ENCODE measurements around the gene KRTAP10-6.

Gene KRTAP10-6

DNA sequence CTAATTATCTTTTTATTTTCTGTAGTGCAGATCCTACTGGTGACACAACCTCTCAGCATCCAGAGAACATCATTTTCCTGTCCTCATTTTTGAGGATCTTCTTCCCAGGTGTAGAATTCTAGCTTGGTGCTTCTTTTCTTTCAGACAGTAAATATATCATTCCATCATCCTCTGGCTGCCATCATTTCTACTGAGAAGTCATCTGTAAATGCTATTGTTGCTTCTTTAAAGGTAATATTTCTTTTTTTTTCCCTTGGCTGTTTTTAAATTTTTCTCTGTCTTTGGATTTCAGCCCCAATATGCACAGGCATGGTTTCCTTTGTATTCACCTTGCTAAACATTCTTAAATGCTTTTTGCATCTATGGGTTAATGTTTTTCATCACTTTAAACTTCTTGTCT lies 31.3 kb upstream of the KRTAP10-6 start:
- no peak overlapping the region for H3K4me3 ChIP-seq (ENCODE audit: low read length, poor library complexity, severe bottlenecking)
- H3F3A ChIP-seq (ENCODE audit: low read depth): no peaks in the 10 kb centered on the region
- H3K4me1 ChIP-seq (ENCODE audit: insufficient read depth, low read length, poor library complexity, severe bottlenecking): no peaks in the 10 kb centered on the region
- no peaks in the 10 kb centered on the region for H3K27me3 ChIP-seq (ENCODE audit: insufficient read depth, low read length, poor library complexity, severe bottlenecking)
- no peaks in the 10 kb centered on the region for H3K79me2 ChIP-seq (ENCODE audit: insufficient read depth, low read length)
- TF ChIP-seq CTCF (conservative IDR thresholded peaks at IDR 0.05; ENCODE audit: low read length): no peak
- no peak for TF ChIP-seq EZH2phosphoT487 (IDR thresholded peaks at IDR 0.05; ENCODE audit: borderline replicate concordance)
- H2AFZ ChIP-seq (ENCODE audit: low read length): no peak overlapping the region
- H3K9me3 ChIP-seq (ENCODE audit: insufficient read depth, low read depth, low read length): peaks cover 12% of the 10 kb centered on the region; the same call in 1 of the 2 replicates
- H3K9me2 ChIP-seq (replicated peaks; ENCODE audit: low read depth, low read length): no peaks in the 10 kb centered on the region
- no peaks in the 10 kb centered on the region for H4K20me1 ChIP-seq (ENCODE audit: insufficient read depth, low read length, poor library complexity, severe bottlenecking)
- H3K4me2 ChIP-seq (ENCODE audit: low read depth, low read length, poor library complexity, severe bottlenecking): no peak overlapping the region
- H3K36me3 ChIP-seq (ENCODE audit: insufficient read depth, low read length): no peaks in the 10 kb centered on the region
- no peak overlapping the region for H3K9ac ChIP-seq (ENCODE audit: low read depth, low read length, poor library complexity, severe bottlenecking)

DNA sequence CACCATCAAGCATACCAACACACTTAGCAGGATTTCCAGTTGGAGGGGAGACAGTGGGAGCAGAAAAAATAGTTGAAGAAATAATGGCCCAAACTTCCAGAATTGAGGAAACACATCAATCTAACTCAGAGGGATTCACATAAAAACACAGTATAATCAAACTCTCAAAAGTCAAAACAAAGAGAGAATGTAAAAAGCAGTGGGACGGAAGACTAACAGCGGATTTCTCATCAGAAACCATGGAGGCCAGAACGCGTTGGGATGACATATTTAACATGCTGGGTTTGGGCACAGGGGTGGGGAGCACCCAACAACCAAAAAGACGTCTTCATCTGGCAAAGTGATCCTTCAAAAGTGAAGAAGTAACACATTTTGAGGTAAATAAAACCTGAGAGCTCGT lies 27.6 kb upstream of the KRTAP10-6 start:
- Histone ChIP-seq H3K4me3 (ENCODE audit: low read length, poor library complexity, severe bottlenecking) (no peak overlapping the region), H3K9me3 (ENCODE audit: insufficient read depth, low read depth, low read length) (peaks cover 12% of the 10 kb centered on the region; the same call in 1 of the 2 replicates)

DNA sequence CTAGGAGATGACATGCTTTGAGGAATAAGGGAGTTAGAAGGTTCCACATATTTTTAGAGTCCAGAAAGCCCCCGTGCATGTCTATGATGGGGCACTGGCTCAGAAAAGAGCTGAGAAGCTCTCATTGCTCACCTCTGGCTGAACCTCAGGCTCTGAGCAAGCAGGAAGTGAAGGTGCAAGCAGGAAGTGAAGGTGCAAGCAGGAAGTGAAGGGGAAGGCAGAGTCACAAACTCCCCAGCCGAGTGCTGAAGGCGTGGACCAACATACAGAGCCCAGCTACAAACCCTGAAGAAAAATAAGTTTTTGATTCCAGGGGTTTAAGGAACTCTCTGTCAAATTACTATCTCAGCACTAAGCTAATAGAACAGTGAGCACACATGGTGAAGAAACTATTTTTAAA lies 26.6 kb upstream of the KRTAP10-6 start:
- Histone ChIP-seq H3K9ac (ENCODE audit: low read depth, low read length, poor library complexity, severe bottlenecking) (no peak overlapping the region), H3K79me2 (ENCODE audit: insufficient read depth, low read length) (no peaks in the 10 kb centered on the region), H3F3A (ENCODE audit: low read depth) (no peaks in the 10 kb centered on the region), H3K9me3 (ENCODE audit: insufficient read depth, low read depth, low read length) (peaks cover 10% of the 10 kb centered on the region; the same call in 1 of the 2 replicates), H3K36me3 (ENCODE audit: insufficient read depth, low read length) (no peaks in the 10 kb centered on the region), H3K4me1 (ENCODE audit: insufficient read depth, low read length, poor library complexity, severe bottlenecking) (no peaks in the 10 kb centered on the region), H2AFZ (ENCODE audit: low read length) (no peak overlapping the region; the same call in 1 of the 2 replicates), H3K4me2 (ENCODE audit: low read depth, low read length, poor library complexity, severe bottlenecking) (no peak overlapping the region), H3K27me3 (ENCODE audit: insufficient read depth, low read length, poor library complexity, severe bottlenecking) (no peaks in the 10 kb centered on the region), H3K4me3 (ENCODE audit: low read length, poor library complexity, severe bottlenecking) (no peak overlapping the region), H3K9me2 (replicated peaks; ENCODE audit: low read depth, low read length) (no peaks in the 10 kb centered on the region), H4K20me1 (ENCODE audit: insufficient read depth, low read length, poor library complexity, severe bottlenecking) (no peaks in the 10 kb centered on the region)
- TF ChIP-seq CTCF (conservative IDR thresholded peaks at IDR 0.05; ENCODE audit: low read length): no peak
- no peak for TF ChIP-seq EZH2phosphoT487 (IDR thresholded peaks at IDR 0.05; ENCODE audit: borderline replicate concordance)

More for the DNA sequence above, 27.6 kb upstream of the KRTAP10-6 start:
- Histone ChIP-seq H3K79me2 (ENCODE audit: insufficient read depth, low read length) (no peaks in the 10 kb centered on the region), H3F3A (ENCODE audit: low read depth) (no peaks in the 10 kb centered on the region), H3K9ac (ENCODE audit: low read depth, low read length, poor library complexity, severe bottlenecking) (no peak overlapping the region), H3K9me2 (replicated peaks; ENCODE audit: low read depth, low read length) (no peaks in the 10 kb centered on the region), H3K36me3 (ENCODE audit: insufficient read depth, low read length) (no peaks in the 10 kb centered on the region), H3K4me2 (ENCODE audit: low read depth, low read length, poor library complexity, severe bottlenecking) (no peak overlapping the region), H4K20me1 (ENCODE audit: insufficient read depth, low read length, poor library complexity, severe bottlenecking) (no peaks in the 10 kb centered on the region), H3K27me3 (ENCODE audit: insufficient read depth, low read length, poor library complexity, severe bottlenecking) (no peaks in the 10 kb centered on the region), H2AFZ (ENCODE audit: low read length) (no peak overlapping the region), H3K4me1 (ENCODE audit: insufficient read depth, low read length, poor library complexity, severe bottlenecking) (no peaks in the 10 kb centered on the region)
- TF ChIP-seq EZH2phosphoT487 (IDR thresholded peaks at IDR 0.05; ENCODE audit: borderline replicate concordance): no peak
- no peak for TF ChIP-seq CTCF (conservative IDR thresholded peaks at IDR 0.05; ENCODE audit: low read length)

All from Loucy (cell line).